HG03439 (cell line): ENCODE data around the gene ACOT4.
"Not testable (repeated sequence)": the region's sequence is repeated elsewhere in the genome, so short reads cannot be mapped to it uniquely, and the experiment has no call there.

Experiments
- ATAC-seq: cut with Tn5 transposase; IDR thresholded peaks from one replicate; pipeline ENCODE4 v1.9.1; 2021; ENCODE audit warnings: mild to moderate bottlenecking, moderate library complexity; ENCODE audit not compliant: unreplicated experiment

ACOT4 gene, protein sequence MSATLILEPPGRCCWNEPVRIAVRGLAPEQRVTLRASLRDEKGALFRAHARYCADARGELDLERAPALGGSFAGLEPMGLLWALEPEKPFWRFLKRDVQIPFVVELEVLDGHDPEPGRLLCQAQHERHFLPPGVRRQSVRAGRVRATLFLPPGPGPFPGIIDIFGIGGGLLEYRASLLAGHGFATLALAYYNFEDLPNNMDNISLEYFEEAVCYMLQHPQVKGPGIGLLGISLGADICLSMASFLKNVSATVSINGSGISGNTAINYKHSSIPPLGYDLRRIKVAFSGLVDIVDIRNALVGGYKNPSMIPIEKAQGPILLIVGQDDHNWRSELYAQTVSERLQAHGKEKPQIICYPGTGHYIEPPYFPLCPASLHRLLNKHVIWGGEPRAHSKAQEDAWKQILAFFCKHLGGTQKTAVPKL

GRCh38 chr14:73591690-73592449 lies at the start of gene ACOT4:
Gene ACOT4, plus strand, starts transcription at chr14:73591873. Its CDS starts 87 bp downstream, at chr14:73591960.
- peak; percentile 57 for ATAC-seq

GRCh38 chr14:73542961-73543360 lies 48.7 kb upstream of the ACOT4 start:
- ATAC-seq, result not testable (repeated sequence)

GRCh38 chr14:73545353-73545752 lies 46.3 kb upstream of the ACOT4 start:
- not testable (repeated sequence) for ATAC-seq

DNA sequence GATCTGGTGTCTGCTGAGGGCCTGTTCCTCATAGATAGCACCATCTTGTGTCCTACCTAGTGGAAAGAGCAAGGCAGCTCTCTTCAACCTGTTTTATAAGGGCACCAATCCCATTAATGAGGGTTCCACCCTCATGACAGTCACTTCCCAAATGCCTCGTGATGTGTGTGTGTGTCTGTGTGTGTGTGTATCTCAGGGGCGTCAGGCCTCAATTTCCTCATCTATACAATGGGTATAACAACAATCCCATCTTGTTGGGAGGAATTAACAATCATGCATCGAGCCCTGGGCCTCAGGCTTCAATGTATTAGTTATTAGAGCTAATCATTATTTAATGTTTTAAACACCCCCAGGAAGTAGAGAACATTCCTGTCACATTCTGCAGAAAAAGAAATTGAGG lies 42.6 kb upstream of the ACOT4 start:
- ATAC-seq, result not testable (repeated sequence)

GRCh38 chr14:73549889-73550524 lies 41.7 kb upstream of the ACOT4 start:
- not testable (repeated sequence) for ATAC-seq

- ATAC-seq, result no peak
These were observed 37.8 kb upstream of the ACOT4 start for GRCh38 chr14:73553845-73554244.

DNA sequence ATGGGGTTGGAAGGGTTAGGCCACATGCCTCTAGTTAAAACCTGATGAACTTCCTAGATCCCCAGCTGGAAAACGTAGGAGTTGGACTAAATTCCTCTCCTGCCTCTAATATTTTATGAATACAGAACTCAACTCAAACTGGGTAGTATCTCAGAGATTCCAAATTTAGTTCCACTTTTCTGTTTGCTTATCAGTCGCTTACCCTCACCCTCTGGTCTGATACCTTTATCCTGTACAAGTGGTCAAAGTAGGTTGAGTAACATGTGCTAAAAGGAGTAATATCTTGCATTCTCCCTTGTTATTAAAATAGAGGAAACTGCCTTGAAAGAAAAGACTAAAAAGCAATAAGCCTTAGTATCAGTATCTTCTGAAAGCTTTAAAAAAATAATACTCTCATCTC lies 34.5 kb upstream of the ACOT4 start:
- ATAC-seq, result not testable (repeated sequence)

GRCh38 chr14:73558238-73558637 lies 33.4 kb upstream of the ACOT4 start:
- ATAC-seq, result not testable (repeated sequence)

GRCh38 chr14:73562256-73562655 lies 29.4 kb upstream of the ACOT4 start:
- ATAC-seq, result not testable (repeated sequence)

GRCh38 chr14:73562696-73563095 lies 29.0 kb upstream of the ACOT4 start:
- ATAC-seq, result not testable (repeated sequence)

DNA sequence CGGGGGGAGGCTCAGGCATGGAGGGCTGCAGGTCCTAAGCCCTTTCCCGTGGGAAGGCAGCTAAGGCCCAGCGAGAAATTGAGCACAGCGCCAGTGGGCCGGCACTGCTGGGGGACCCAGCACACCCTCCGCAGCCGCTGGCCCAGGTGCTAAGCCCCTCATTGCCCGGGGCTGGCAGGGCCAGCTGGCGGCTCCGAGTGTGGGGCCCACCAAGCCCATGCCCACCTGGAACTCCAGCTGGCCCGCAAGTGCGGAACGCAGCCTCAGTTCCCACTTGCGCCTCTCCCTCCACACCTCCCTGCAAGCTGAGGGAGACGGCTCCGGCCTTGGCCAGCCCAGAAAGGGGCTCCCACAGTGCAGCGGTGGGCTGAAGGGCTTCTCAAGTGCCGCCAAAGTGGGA lies 25.2 kb upstream of the ACOT4 start:
- not testable (repeated sequence) for ATAC-seq

- ATAC-seq, result not testable (repeated sequence)
These were observed 24.7 kb upstream of the ACOT4 start for GRCh38 chr14:73566935-73567334.

DNA sequence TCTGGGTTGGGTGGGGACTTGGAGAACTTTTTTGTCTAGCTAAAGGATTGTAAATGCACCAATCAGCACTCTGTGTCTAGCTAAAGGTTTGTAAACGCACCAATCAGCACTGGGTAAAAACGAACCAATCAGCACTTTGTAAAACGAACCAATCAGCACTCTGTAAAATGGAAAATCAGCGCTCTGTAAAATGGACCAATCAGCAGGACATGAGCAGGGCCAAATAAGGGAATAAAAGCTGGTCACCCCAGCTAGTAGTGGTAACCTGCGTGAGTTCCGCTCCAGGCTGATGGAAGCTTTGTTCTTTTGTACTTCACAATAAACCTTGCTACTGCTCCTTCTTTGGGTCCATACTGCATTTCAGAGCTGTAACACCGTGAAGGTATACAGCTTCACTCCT lies 24.3 kb upstream of the ACOT4 start:
- no peak for ATAC-seq

- ATAC-seq, result no peak
These were observed 23.5 kb upstream of the ACOT4 start for GRCh38 chr14:73567951-73568885.

DNA sequence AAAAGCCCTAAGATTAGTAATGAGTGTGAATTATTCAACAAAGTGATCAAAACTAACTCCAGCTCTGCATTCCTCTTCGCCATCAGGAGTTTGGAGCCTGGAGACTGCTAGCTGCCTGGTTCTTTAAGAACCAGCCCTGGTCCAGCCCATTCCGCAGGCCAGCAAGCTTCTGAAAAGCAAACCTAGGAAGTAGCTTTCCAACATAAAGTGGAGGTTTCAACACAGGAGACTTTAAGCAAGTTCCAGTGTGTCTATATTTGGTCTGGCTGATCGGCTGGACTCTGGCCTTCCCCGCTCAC lies 22.8 kb upstream of the ACOT4 start:
- not testable (repeated sequence) for ATAC-seq

- peak; percentile 70 for ATAC-seq
These were observed 22.3 kb upstream of the ACOT4 start, which contains the start of gene ACOT2 for GRCh38 chr14:73569185-73569958. Gene ACOT2, plus strand, starts transcription at chr14:73569213. Its CDS starts 28 bp downstream, at chr14:73569241.

DNA sequence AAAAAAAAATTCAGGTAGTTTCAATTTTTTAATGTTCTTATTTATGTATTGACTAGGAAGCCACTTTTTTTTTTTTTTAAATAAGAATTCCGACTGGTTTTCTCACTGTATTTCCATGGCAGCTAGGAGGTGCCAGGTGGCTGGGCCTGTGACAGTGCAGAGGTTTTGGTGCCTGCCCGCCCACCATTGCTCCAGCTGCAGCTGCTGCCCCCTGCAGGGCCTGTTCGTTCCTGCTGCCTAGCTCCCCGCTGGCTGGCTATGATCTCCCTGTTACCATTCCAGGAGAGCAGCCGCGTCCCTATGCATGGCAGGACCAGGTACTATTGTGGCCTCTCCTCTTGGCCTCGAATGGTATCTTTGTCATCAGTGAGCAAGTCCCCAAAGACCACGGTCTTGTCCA lies 20.8 kb upstream of the ACOT4 start:
- ATAC-seq, result peak; percentile 52

DNA sequence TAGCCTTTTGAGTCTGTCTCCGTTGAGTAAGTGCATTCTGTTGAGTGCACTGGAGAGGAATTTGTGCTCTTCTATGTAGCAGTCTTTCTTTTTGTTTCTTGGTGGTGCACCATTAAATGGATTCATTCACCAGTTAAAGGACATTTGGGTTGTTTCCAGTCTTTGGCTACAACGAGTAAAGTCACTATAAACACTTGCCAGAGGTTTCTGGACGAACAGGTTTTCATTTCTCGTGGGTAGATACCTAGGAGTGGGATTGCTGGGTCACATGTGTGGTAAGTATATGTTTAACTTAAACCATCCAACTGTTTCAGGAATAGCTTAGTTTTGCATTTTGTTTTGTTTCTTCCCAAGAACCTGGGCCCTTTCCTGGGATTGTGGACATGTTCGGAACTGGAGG lies 18.6 kb upstream of the ACOT4 start:
- ATAC-seq, result not testable (repeated sequence)

DNA sequence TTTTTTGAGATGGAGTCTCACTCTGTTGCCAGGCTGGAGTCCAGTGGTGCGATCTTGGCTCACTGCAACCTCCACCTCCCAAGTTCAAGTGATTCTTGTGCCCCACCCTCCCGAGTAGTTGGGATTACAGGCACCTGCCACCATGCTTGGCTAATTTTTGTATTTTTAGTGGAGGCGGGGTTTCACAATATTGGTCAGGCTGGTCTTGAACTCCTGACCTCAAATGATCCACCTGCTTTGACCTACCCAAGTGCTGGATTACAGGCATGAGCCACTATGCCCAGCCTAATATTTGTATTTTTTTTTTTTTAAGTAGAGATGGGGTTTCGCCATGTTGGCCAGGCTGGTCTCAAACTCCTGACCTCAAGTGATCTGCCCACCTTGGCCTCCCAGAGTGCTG lies 17.9 kb upstream of the ACOT4 start:
- not testable (repeated sequence) for ATAC-seq

GRCh38 chr14:73574251-73574650 lies 17.4 kb upstream of the ACOT4 start:
- ATAC-seq, result not testable (repeated sequence)
